Liver (tissue), 9 donors: Measurements from ENCODE around the gene KMT2A. TPM values are rescaled to one million over a fixed set of nuclear protein-coding genes. Genes with fewer than 3 reads are reported as not detected.
"Not testable (repeated sequence)": the region's sequence is repeated elsewhere in the genome, so short reads cannot be mapped to it uniquely, and the experiment has no call there.

ENCODE experiments used
- DNase-seq: peaks from one replicate; pipeline ENCODE4 v3.0.0-alpha.2; 2017; ENCODE audit warnings: low spot score
- H3K27ac ChIP-seq, 2 donors: one replicate each; pipeline ENCODE4 v1.7.0; 2013; ENCODE audit warnings: inconsistent platforms in 2 of 2, low read length in 2 of 2, control low read depth in 1 of 2, low read depth in 1 of 2, mild to moderate bottlenecking in 1 of 2
- H3K27me3 ChIP-seq, 4 donors: one replicate each; pipeline versions ENCODE4 v1.6.1 to v1.7.0; 2013; ENCODE audit warnings: low read length in 3 of 4, inconsistent platforms in 1 of 4, mild to moderate bottlenecking in 1 of 4, moderate library complexity in 1 of 4; ENCODE audit not compliant: control insufficient read depth in 4 of 4, insufficient read depth in 4 of 4
- H3K36me3 ChIP-seq, 4 donors: one replicate each; pipeline versions ENCODE4 v1.6.1 to v1.7.0; 2013; ENCODE audit warnings: low read length in 3 of 4, mild to moderate bottlenecking in 3 of 4, low read depth in 1 of 4, moderate library complexity in 1 of 4; ENCODE audit not compliant: control insufficient read depth in 4 of 4, insufficient read depth in 3 of 4
- H3K4me1 ChIP-seq, 4 donors: one replicate each; pipeline versions ENCODE4 v1.6.1 to v1.7.0; 2013; ENCODE audit warnings: low read length in 3 of 4, mild to moderate bottlenecking in 3 of 4, moderate library complexity in 1 of 4; ENCODE audit not compliant: control insufficient read depth in 4 of 4, insufficient read depth in 4 of 4
- H3K4me3 ChIP-seq, 3 donors: one replicate each; pipeline versions ENCODE4 v1.6.1 to v1.7.0; 2013; ENCODE audit warnings: low read length in 3 of 3, control low read depth in 1 of 3, low read depth in 1 of 3, mild to moderate bottlenecking in 1 of 3
- H3K9ac ChIP-seq, 2 donors: one replicate each; pipeline ENCODE4 v1.7.0; 2013; ENCODE audit warnings: low read length in 2 of 2, mild to moderate bottlenecking in 2 of 2, moderate library complexity in 2 of 2, control low read depth in 1 of 2, low read depth in 1 of 2
- H3K9me3 ChIP-seq, 4 donors: one replicate each; pipeline versions ENCODE4 v1.6.1 to v1.7.0; 2013; ENCODE audit warnings: low read length in 3 of 4; ENCODE audit not compliant: control insufficient read depth in 4 of 4
- ATF3 ChIP-seq: IDR thresholded peaks from 2 replicates; pipeline ENCODE4 v1.6.1; 2016; ENCODE audit warnings: antibody characterized with exemption
- CTCF ChIP-seq: fragments of 150-350 bp; IDR thresholded peaks from 2 replicates; pipeline ENCODE4 v1.5.1; 2017; ENCODE audit warnings: improper control_type of control experiment, low read depth, low read length; ENCODE audit not compliant: missing input control
- EGR1 ChIP-seq, 2 donors: IDR thresholded peaks; 2 replicates each; pipeline ENCODE4 v1.6.1; 2016 to 2018; ENCODE audit warnings: antibody characterized with exemption in 2 of 2, low read depth in 2 of 2
- FOXA1 ChIP-seq: IDR thresholded peaks from 2 replicates; pipeline ENCODE4 v1.6.1; 2016; ENCODE audit warnings: antibody characterized with exemption
- FOXA2 ChIP-seq: IDR thresholded peaks from 2 replicates; pipeline ENCODE4 v1.6.1; 2016; ENCODE audit warnings: antibody characterized with exemption
- GABPA ChIP-seq, 2 donors: IDR thresholded peaks in 1 of 2; conservative IDR thresholded peaks in 1 of 2; 2 replicates each; pipeline ENCODE4 v1.6.1; 2016; ENCODE audit warnings: antibody characterized with exemption in 2 of 2, mild to moderate bottlenecking in 1 of 2, moderate library complexity in 1 of 2
- HNF4A ChIP-seq, 2 donors: conservative IDR thresholded peaks; 2 replicates each; pipeline ENCODE4 v1.6.1; 2016; ENCODE audit warnings: antibody characterized with exemption in 2 of 2, mild to moderate bottlenecking in 2 of 2
- HNF4G ChIP-seq: IDR thresholded peaks from 2 replicates; pipeline ENCODE4 v1.6.1; 2016; ENCODE audit warnings: antibody characterized with exemption
- JUND ChIP-seq, 2 donors: IDR thresholded peaks; 2 replicates each; pipeline ENCODE4 v1.6.1; 2016; ENCODE audit warnings: antibody characterized with exemption in 2 of 2
- MAX ChIP-seq: IDR thresholded peaks from 2 replicates; pipeline ENCODE4 v1.6.1; 2016; ENCODE audit warnings: antibody characterized with exemption
- NR2F2 ChIP-seq: IDR thresholded peaks from 2 replicates; pipeline ENCODE4 v1.6.1; 2016; ENCODE audit warnings: antibody characterized with exemption
- RAD21 ChIP-seq, 2 donors: IDR thresholded peaks; 2 replicates each; pipeline ENCODE4 v1.6.1; 2016; ENCODE audit warnings: antibody characterized with exemption in 2 of 2, mild to moderate bottlenecking in 2 of 2
- REST ChIP-seq: IDR thresholded peaks from 2 replicates; pipeline ENCODE4 v1.6.1; 2016; ENCODE audit warnings: antibody characterized with exemption, mild to moderate bottlenecking
- RXRA ChIP-seq, 2 donors: IDR thresholded peaks; 2 replicates each; pipeline ENCODE4 v1.6.1; 2017 to 2018; ENCODE audit warnings: antibody characterized with exemption in 2 of 2, mild to moderate bottlenecking in 1 of 2
- SP1 ChIP-seq: IDR thresholded peaks from 2 replicates; pipeline ENCODE4 v1.6.1; 2018; ENCODE audit warnings: antibody characterized with exemption, mild to moderate bottlenecking
- TAF1 ChIP-seq: conservative IDR thresholded peaks from 2 replicates; pipeline ENCODE4 v1.6.1; 2016; ENCODE audit warnings: antibody characterized with exemption, mild to moderate bottlenecking
- YY1 ChIP-seq: IDR thresholded peaks from 2 replicates; pipeline ENCODE4 v1.6.1; 2016; ENCODE audit warnings: antibody characterized with exemption, mild to moderate bottlenecking
- ZBTB33 ChIP-seq: IDR thresholded peaks from 2 replicates; pipeline ENCODE4 v1.6.1; 2016; ENCODE audit warnings: antibody characterized with exemption
- WGBS: extraction: QIAGEN DNeasy Blood & Tissue Kit; methylation state at CpG from one replicate; pipeline ENCODE4 v1.1.7; 2013; 5-methylcytosine and 5-hydroxymethylcytosine counted together
- polyA plus RNA-seq, 2 donors: library from polyadenylated mRNA; stranded (reverse) in 1 of 2; unstranded in 1 of 2; fragments of 200-250 nt in 1 of 2; fragments of >200 nt in 1 of 2; fragmentation: Nextera tagmentation in 1 of 2; extraction: Ambion mirVana in 1 of 2; gene quantifications; one replicate each; pipeline versions ENCODE4 v1.2.1 to v1.2.3, GENCODE V29; 2013 to 2015
- total RNA-seq, 2 donors: library from RNA; depleted of rRNA; stranded (reverse); fragments of >200 nt; gene quantifications; one replicate each; pipeline ENCODE4 v1.2.3, GENCODE V29; 2014
- donor health status: healthy.
- donor health status: healthy.
- donor health status: healthy.
- donor health status: healthy.
- donor health status: healthy.

Gene KMT2A
- total and polyA plus RNA-seq, 4 donors = 4.3 to 27.9 (median 12.9) TPM

- TF ChIP-seq ATF3 (no peak), HNF4G (no peak), RXRA (IDR thresholded peaks at IDR 0.05) (no peak), HNF4A (conservative IDR thresholded peaks at IDR 0.05) (no peak), REST (no peak), GABPA (IDR thresholded peaks at IDR 0.05 in 1 of 2, conservative IDR thresholded peaks at IDR 0.05 in 1 of 2) (no peak), MAX (no peak), CTCF (no peak), FOXA2 (no peak), NR2F2 (no peak), TAF1 (no peak), ZBTB33 (no peak), RAD21 (IDR thresholded peaks at IDR 0.05) (no peak), JUND (IDR thresholded peaks at IDR 0.05) (no peak), SP1 (no peak), YY1 (no peak), EGR1 (IDR thresholded peaks at IDR 0.05; ENCODE audit: low read depth in 2 of 2) (no peak), FOXA1 (no peak)
- Histone ChIP-seq H3K4me3 (no peak overlapping the region), H3K4me1 (no peaks in the 10 kb centered on the region), H3K9ac (no peak overlapping the region), H3K27me3 (no peaks in the 10 kb centered on the region), H3K27ac (no peak overlapping the region), H3K9me3 (no peaks in the 10 kb centered on the region), H3K36me3 (peaks cover 8 to 66% (median 55%) of the 10 kb centered on the region in 4 donors)
- no peak for DNase-seq
- WGBS = 86% methylated on average over 7 of the region's 7 CpGs
Observed at GRCh38 chr11:118476676-118477075, 40.4 kb downstream of the KMT2A start.

GRCh38 chr11:118481238-118481637, 44.9 kb downstream of the KMT2A start:
- H3K4me3 ChIP-seq, H3K9me3 ChIP-seq, H3K27me3 ChIP-seq, H3K9ac ChIP-seq, H3K4me1 ChIP-seq, H3K27ac ChIP-seq, DNase-seq: not testable (repeated sequence)
- 97% methylated on average over 1 of the region's 1 CpG for WGBS
- peaks cover 6 to 83% (median 57%) of the 10 kb centered on the region in 4 donors for H3K36me3 ChIP-seq
